Skeletal muscle tissue (tissue), 4 donors: ENCODE data around the gene RHBDD1. TPM values are rescaled to one million over a fixed set of nuclear protein-coding genes. Genes with fewer than 3 reads are reported as not detected.

Experiments used
- H3K27ac ChIP-seq: one replicate; pipeline ENCODE4 v1.7.0; 2013; ENCODE audit warnings: mild to moderate bottlenecking, low read depth, low read length, inconsistent platforms
- H3K27me3 ChIP-seq, 3 donors: one replicate each; pipeline ENCODE4 v1.7.0; 2013; ENCODE audit warnings: low read length in 3 of 3; ENCODE audit not compliant: control insufficient read depth in 3 of 3, insufficient read depth in 3 of 3
- H3K36me3 ChIP-seq, 3 donors: one replicate each; pipeline ENCODE4 v1.7.0; 2013; ENCODE audit warnings: low read length in 3 of 3; ENCODE audit not compliant: control insufficient read depth in 3 of 3, insufficient read depth in 3 of 3
- H3K4me1 ChIP-seq, 3 donors: one replicate each; pipeline ENCODE4 v1.7.0; 2013; ENCODE audit warnings: low read length in 3 of 3, mild to moderate bottlenecking in 3 of 3; ENCODE audit not compliant: control insufficient read depth in 3 of 3, insufficient read depth in 3 of 3
- H3K4me3 ChIP-seq, 3 donors: one replicate each; pipeline ENCODE4 v1.7.0; 2013; ENCODE audit warnings: low read length in 3 of 3
- H3K9ac ChIP-seq, 3 donors: one replicate each; pipeline ENCODE4 v1.7.0; 2013; ENCODE audit warnings: low read length in 3 of 3, mild to moderate bottlenecking in 3 of 3, moderate library complexity in 2 of 3, low read depth in 1 of 3
- H3K9me3 ChIP-seq, 3 donors: one replicate each; pipeline ENCODE4 v1.7.0; 2013; ENCODE audit warnings: low read length in 3 of 3; ENCODE audit not compliant: control insufficient read depth in 3 of 3
- total RNA-seq: library from RNA; depleted of rRNA; stranded (reverse); fragments of >200 nt; gene quantifications from one replicate; pipeline ENCODE4 v1.2.3, GENCODE V29; 2014
- donor health status: Osteomylitis.

RHBDD1 gene
- total RNA-seq, 1 donor from 2014 or later = 37.6 TPM

DNA sequence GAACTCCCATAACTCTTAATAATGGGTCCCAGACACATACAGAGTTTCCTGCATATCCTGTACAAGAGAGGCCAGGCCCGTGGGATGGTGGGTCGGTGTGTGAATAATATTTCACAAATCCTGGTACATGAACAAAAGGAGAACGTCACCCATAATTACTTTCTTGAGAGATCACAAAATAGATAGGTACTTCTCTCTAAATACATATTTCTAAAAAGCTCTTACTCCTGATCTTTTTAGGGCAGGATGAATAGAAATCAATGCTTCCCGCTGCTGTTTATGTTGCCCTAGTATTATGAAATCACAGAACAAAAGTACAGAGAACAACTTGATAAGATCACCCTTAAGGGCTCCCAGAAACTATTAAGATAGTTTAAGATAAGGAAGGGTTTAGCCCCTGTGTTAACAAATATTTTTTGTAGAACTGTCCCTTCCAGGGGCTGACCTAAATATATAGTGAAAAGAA, 41.6 kb upstream of the RHBDD1 start:
- Histone ChIP-seq H3K9me3 (no peaks in the 10 kb centered on the region), H3K36me3 (peaks cover 7 to 23% (median 21%) of the 10 kb centered on the region in 3 donors), H3K4me1 (peaks cover 52 to 65% (median 62%) of the 10 kb centered on the region in 3 donors), H3K27ac (peak overlapping the region; percentile 89), H3K4me3 (peak overlapping the region; percentile 57 to 73 (median 69)), H3K9ac (peak overlapping the region; percentile 76 to 92 (median 92)), H3K27me3 (peaks cover 0 to 3% (median 0%) of the 10 kb centered on the region in 3 donors)

GRCh38 chr2:226794751-226795171, 41.1 kb upstream of the RHBDD1 start:
- peaks cover 46 to 60% (median 56%) of the 10 kb centered on the region in 3 donors for H3K4me1 ChIP-seq

GRCh38 chr2:226795281-226796011, 40.4 kb upstream of the RHBDD1 start:
- H3K9ac ChIP-seq = peak overlapping the region; percentile 83 to 92 (median 89)
- H3K27me3 ChIP-seq = peaks cover 0 to 3% (median 0%) of the 10 kb centered on the region in 3 donors
- peak overlapping the region; percentile 89 for H3K27ac ChIP-seq
- H3K9me3 ChIP-seq = no peaks in the 10 kb centered on the region
- H3K36me3 ChIP-seq = peaks cover 7 to 23% (median 21%) of the 10 kb centered on the region in 3 donors
- peak overlapping the region; percentile 57 to 82 (median 73) for H3K4me3 ChIP-seq
- peaks cover 47 to 60% (median 53%) of the 10 kb centered on the region in 3 donors for H3K4me1 ChIP-seq

More at GRCh38 chr2:226794751-226795171, 41.1 kb upstream of the RHBDD1 start:
- Histone ChIP-seq H3K27me3 (peaks cover 0 to 3% (median 0%) of the 10 kb centered on the region in 3 donors), H3K9ac (peak overlapping the region; percentile 76 to 92 (median 92)), H3K36me3 (peaks cover 7 to 23% (median 21%) of the 10 kb centered on the region in 3 donors), H3K9me3 (no peaks in the 10 kb centered on the region), H3K4me3 (peak overlapping the region; percentile 57 to 82 (median 73)), H3K27ac (peak overlapping the region; percentile 89)

DNA sequence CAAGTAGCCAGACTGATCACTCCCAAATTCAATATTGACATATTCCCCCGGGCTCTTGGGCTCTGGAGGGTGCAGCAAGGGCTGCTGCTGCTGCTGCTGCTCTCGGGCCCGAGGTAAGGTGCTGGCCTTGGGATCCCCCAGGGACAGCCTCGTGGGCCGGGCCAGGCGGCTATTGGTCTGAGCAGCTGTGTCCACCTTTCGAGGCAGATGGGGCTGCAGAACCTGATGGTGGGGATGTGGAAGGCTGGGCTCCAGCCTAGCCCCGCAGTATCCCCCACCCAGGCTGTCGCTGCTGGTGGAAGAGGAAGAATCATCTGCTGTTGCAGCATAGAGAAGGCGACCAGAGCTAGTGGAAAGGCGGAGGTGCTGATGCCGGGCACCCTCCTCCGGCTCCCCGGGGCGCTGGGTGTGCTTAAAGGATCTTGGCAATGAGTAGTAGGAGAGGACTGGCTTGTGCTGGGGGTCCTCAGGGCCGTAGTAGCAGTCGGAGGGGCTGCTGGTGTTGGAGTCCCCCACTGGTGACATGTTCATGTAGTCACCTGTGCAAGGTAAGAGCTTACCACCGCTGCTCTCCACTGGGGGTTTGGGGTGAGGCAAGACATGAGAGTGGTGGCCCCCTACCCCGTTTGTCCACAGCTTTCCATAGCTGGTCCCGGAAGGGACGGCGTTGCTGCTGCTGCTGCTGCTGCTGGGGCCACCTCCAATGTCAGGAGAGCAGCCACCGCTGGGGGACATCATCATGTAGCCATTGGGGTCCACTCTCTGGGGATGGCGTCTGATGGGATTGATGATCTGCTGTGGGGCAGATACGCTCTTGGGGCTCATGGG, 39.6 kb upstream of the RHBDD1 start:
- Histone ChIP-seq H3K9ac (peak overlapping the region; percentile 83 to 92 (median 89)), H3K9me3 (no peaks in the 10 kb centered on the region), H3K36me3 (peaks cover 7 to 23% (median 21%) of the 10 kb centered on the region in 3 donors), H3K27ac (peak overlapping the region; percentile 89), H3K4me1 (peaks cover 43 to 52% (median 51%) of the 10 kb centered on the region in 3 donors), H3K4me3 (peak overlapping the region; percentile 57 to 82 (median 73)), H3K27me3 (peaks cover 0 to 3% (median 0%) of the 10 kb centered on the region in 3 donors)

- Histone ChIP-seq H3K4me3 (peak overlapping the region; percentile 57 to 82 (median 73)), H3K27me3 (peaks cover 0 to 3% (median 0%) of the 10 kb centered on the region in 3 donors), H3K4me1 (peaks cover 48 to 56% (median 52%) of the 10 kb centered on the region in 3 donors), H3K9me3 (no peaks in the 10 kb centered on the region), H3K36me3 (peaks cover 7 to 23% (median 21%) of the 10 kb centered on the region in 3 donors), H3K27ac (peak overlapping the region; percentile 89), H3K9ac (peak overlapping the region; percentile 83 to 92 (median 89))
Observed at GRCh38 chr2:226796840-226797288, 39.0 kb upstream of the RHBDD1 start.

DNA sequence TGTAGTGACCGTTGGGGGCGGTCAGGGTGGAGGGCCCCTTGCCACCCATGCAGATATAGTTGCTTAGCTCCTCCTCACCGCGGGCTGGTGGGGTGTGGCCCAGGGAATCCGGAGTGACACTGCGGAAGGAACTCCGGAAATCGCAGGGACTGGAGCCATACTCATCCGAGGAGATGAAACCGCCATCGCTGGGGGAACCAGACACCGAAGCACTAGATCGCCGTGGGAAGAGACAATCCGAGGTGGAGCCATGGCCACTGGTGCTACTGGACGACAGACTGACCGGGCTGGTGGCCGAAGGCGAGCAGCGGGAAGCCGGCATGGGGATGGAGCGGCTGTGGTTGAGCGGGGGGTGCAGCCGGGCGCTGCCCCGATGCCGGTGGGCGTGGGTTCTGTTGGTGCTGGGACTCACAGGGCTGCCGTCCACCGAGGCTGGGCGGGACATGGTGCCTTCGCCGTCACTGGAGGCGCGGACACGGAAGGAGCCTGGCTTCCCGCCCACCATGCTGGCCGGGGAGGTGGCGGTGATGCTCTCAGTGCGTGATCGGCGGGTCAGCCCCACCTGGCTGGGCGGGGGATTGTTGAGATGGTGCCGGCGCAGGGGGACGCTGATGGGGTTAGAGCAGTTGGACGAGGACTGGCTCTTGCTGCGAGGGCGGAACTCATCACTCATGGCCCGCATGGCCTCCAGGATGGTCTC, 38.4 kb upstream of the RHBDD1 start:
- Histone ChIP-seq H3K27me3 (peaks cover 0 to 3% (median 0%) of the 10 kb centered on the region in 3 donors), H3K9ac (peak overlapping the region; percentile 83 to 92 (median 89)), H3K36me3 (peaks cover 7 to 23% (median 21%) of the 10 kb centered on the region in 3 donors), H3K27ac (peak overlapping the region; percentile 89), H3K9me3 (no peaks in the 10 kb centered on the region), H3K4me1 (peaks cover 46 to 51% (median 48%) of the 10 kb centered on the region in 3 donors), H3K4me3 (peak overlapping the region; percentile 57 to 82 (median 73))

GRCh38 chr2:226797989-226798421, 37.8 kb upstream of the RHBDD1 start:
- Histone ChIP-seq H3K36me3 (peaks cover 7 to 23% (median 21%) of the 10 kb centered on the region in 3 donors), H3K27me3 (peaks cover 0 to 3% (median 0%) of the 10 kb centered on the region in 3 donors), H3K4me3 (peak overlapping the region; percentile 57 to 82 (median 73)), H3K9me3 (no peaks in the 10 kb centered on the region), H3K9ac (peak overlapping the region; percentile 83 to 92 (median 89)), H3K4me1 (peaks cover 44 to 47% (median 46%) of the 10 kb centered on the region in 3 donors), H3K27ac (peak overlapping the region; percentile 89)

- H3K27me3 ChIP-seq = peaks cover 0 to 3% (median 0%) of the 10 kb centered on the region in 3 donors
- peaks cover 7 to 23% (median 21%) of the 10 kb centered on the region in 3 donors for H3K36me3 ChIP-seq
- H3K4me3 ChIP-seq = peak overlapping the region; percentile 57 to 82 (median 73)
- H3K9ac ChIP-seq = peak overlapping the region; percentile 83 to 92 (median 89)
- H3K4me1 ChIP-seq = peaks cover 44 to 47% (median 45%) of the 10 kb centered on the region in 3 donors
- H3K27ac ChIP-seq = peak overlapping the region; percentile 89
- H3K9me3 ChIP-seq = no peaks in the 10 kb centered on the region
Observed at GRCh38 chr2:226798422-226799210, 37.2 kb upstream of the RHBDD1 start.
